HCT116 (cell line): ENCODE data around the gene CAMSAP3.

ENCODE experiments used
- EZH2 ChIP-seq: fragments of 200-600 bp; sonication (generic); IDR thresholded peaks from 2 replicates; pipeline ENCODE4 v1.6.1; 2017; ENCODE audit warnings: antibody characterized with exemption, mixed run types
- EZH2phosphoT487 ChIP-seq: fragments of 200-600 bp; IDR thresholded peaks from 2 replicates; pipeline ENCODE4 v1.6.1; 2018; ENCODE audit warnings: antibody characterized with exemption, borderline replicate concordance
- FOSL1 ChIP-seq: IDR thresholded peaks from 2 replicates; pipeline ENCODE4 v1.6.1; 2012; ENCODE audit warnings: low read depth
- POLR2A ChIP-seq: IDR thresholded peaks from 2 replicates; pipeline ENCODE4 v1.7.0; 2011; ENCODE audit warnings: borderline replicate concordance; ENCODE audit not compliant: insufficient read depth, insufficient read length; ENCODE audit errors: extremely low read depth
- ZNF274 ChIP-seq: fragments of 200-500 bp; sonication (Bioruptor generic); IDR thresholded peaks from 2 replicates; pipeline ENCODE4 v1.6.1; 2014; ENCODE audit warnings: mild to moderate bottlenecking, low read depth, low read length, inconsistent platforms
- TF ChIP-seq, protein P1 (sequence below), 3 experiments: fragments of 200-600 bp in 1 of 3; sonication (generic) in 1 of 3; IDR thresholded peaks in 2 of 3; conservative IDR thresholded peaks in 1 of 3; 2 replicates each; pipeline ENCODE4 v1.5.1; 2012 to 2017; ENCODE audit warnings: low read depth in 2 of 3, low read length in 2 of 3, antibody characterized with exemption in 1 of 3, borderline replicate concordance in 1 of 3, control low read depth in 1 of 3, mild to moderate bottlenecking in 1 of 3, mixed read lengths in 1 of 3, mixed run types in 1 of 3, moderate library complexity in 1 of 3; ENCODE audit not compliant: insufficient read depth in 1 of 3
- TF ChIP-seq, protein P2 (sequence below): IDR thresholded peaks from 2 replicates; pipeline ENCODE4 v1.6.1; 2012; ENCODE audit warnings: low read depth

DNA sequence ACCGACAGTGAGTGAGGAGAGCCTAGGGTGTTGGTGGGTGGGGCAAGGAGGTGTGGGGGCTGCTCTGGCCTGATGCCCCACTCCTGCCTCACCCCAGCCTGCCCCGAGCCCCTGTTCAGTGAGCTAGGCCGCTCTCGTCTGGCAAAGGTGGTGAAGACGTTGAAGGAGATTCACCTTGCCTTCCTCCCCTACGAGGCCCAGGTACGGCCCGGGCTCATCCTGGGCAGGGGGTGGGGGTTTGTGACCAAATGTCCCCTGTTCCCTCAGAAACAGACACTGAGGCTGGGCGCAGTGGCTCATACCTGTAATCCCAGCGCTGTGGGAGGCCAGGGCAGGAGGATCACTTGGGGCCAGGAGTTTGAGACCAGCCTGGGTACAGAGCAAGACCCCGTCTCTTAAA lies 45.1 kb downstream of the CAMSAP3 start:
- TF ChIP-seq, protein P1, sequence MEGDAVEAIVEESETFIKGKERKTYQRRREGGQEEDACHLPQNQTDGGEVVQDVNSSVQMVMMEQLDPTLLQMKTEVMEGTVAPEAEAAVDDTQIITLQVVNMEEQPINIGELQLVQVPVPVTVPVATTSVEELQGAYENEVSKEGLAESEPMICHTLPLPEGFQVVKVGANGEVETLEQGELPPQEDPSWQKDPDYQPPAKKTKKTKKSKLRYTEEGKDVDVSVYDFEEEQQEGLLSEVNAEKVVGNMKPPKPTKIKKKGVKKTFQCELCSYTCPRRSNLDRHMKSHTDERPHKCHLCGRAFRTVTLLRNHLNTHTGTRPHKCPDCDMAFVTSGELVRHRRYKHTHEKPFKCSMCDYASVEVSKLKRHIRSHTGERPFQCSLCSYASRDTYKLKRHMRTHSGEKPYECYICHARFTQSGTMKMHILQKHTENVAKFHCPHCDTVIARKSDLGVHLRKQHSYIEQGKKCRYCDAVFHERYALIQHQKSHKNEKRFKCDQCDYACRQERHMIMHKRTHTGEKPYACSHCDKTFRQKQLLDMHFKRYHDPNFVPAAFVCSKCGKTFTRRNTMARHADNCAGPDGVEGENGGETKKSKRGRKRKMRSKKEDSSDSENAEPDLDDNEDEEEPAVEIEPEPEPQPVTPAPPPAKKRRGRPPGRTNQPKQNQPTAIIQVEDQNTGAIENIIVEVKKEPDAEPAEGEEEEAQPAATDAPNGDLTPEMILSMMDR (IDR thresholded peaks at IDR 0.05 in 2 of 3, conservative IDR thresholded peaks at IDR 0.05 in 1 of 3; ENCODE audit: borderline replicate concordance in 1 of 3, insufficient read depth in 1 of 3, low read depth in 2 of 3, low read length in 2 of 3), result no peak
- TF ChIP-seq ZNF274 (no peak), EZH2phosphoT487 (no peak), FOSL1 (no peak), EZH2 (no peak), POLR2A (no peak)
- TF ChIP-seq, protein P2, sequence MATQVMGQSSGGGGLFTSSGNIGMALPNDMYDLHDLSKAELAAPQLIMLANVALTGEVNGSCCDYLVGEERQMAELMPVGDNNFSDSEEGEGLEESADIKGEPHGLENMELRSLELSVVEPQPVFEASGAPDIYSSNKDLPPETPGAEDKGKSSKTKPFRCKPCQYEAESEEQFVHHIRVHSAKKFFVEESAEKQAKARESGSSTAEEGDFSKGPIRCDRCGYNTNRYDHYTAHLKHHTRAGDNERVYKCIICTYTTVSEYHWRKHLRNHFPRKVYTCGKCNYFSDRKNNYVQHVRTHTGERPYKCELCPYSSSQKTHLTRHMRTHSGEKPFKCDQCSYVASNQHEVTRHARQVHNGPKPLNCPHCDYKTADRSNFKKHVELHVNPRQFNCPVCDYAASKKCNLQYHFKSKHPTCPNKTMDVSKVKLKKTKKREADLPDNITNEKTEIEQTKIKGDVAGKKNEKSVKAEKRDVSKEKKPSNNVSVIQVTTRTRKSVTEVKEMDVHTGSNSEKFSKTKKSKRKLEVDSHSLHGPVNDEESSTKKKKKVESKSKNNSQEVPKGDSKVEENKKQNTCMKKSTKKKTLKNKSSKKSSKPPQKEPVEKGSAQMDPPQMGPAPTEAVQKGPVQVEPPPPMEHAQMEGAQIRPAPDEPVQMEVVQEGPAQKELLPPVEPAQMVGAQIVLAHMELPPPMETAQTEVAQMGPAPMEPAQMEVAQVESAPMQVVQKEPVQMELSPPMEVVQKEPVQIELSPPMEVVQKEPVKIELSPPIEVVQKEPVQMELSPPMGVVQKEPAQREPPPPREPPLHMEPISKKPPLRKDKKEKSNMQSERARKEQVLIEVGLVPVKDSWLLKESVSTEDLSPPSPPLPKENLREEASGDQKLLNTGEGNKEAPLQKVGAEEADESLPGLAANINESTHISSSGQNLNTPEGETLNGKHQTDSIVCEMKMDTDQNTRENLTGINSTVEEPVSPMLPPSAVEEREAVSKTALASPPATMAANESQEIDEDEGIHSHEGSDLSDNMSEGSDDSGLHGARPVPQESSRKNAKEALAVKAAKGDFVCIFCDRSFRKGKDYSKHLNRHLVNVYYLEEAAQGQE, result no peak
